Stomach (tissue), 19 donors: ENCODE data around the gene MDH1. TPM values are rescaled to one million over a fixed set of nuclear protein-coding genes. Genes with fewer than 3 reads are reported as not detected.

Experiments used
- DNase-seq, 2 donors: peaks; one replicate each; pipeline versions ENCODE4 v3.0.0 to v3.0.0-alpha.2; 2013 to 2019
- H3K27ac ChIP-seq, 5 donors: fragments of 200-600 bp in 4 of 5; sonication (generic) in 4 of 5; one replicate each; pipeline ENCODE4 v1.5.1; 2013 to 2019; ENCODE audit warnings: mild to moderate bottlenecking in 1 of 5, moderate library complexity in 1 of 5
- H3K27me3 ChIP-seq, 3 donors: fragments of 200-600 bp; sonication (generic); one replicate each; pipeline ENCODE4 v1.5.1; 2017 to 2019; ENCODE audit warnings: mixed run types in 1 of 3
- H3K36me3 ChIP-seq, 4 donors: fragments of 200-600 bp; sonication (generic); 1 replicate in 3 of 4; 2 replicates in 1 of 4; pipeline ENCODE4 v1.5.1; 2016 to 2019
- H3K4me1 ChIP-seq, 4 donors: fragments of 200-600 bp; sonication (generic); one replicate each; pipeline ENCODE4 v1.5.1; 2016 to 2019
- H3K4me3 ChIP-seq, 4 donors: fragments of 200-600 bp; sonication (generic) in 3 of 4; one replicate each; pipeline ENCODE4 v1.5.1; 2016 to 2019; ENCODE audit warnings: mild to moderate bottlenecking in 1 of 4
- H3K9me3 ChIP-seq, 4 donors: fragments of 200-600 bp; sonication (generic); one replicate each; pipeline ENCODE4 v1.5.1; 2016 to 2019
- EP300 ChIP-seq: sonication (generic); formaldehyde crosslinking; IDR thresholded peaks from one replicate; pipeline ENCODE4 v1.6.1; 2017; ENCODE audit warnings: antibody characterized with exemption
- POLR2A ChIP-seq, 4 donors: fragments of 450-650 bp; IDR thresholded peaks; one replicate each; pipeline ENCODE4 v1.6.1; 2016; ENCODE audit warnings: antibody characterized with exemption in 4 of 4, control low read depth in 2 of 4, mild to moderate bottlenecking in 1 of 4, moderate library complexity in 1 of 4
- POLR2AphosphoS5 ChIP-seq, 3 donors: sonication (generic); formaldehyde crosslinking; IDR thresholded peaks; one replicate each; pipeline ENCODE4 v1.6.1; 2016; ENCODE audit warnings: antibody characterized with exemption in 3 of 3
- WGBS, 5 donors: extraction: QIAGEN DNeasy Blood & Tissue Kit in 3 of 5; methylation state at CpG; one replicate each; pipeline versions ENCODE4 v1.1.5 to v1.1.7; 2013 to 2018; 5-methylcytosine and 5-hydroxymethylcytosine counted together
- intact Hi-C: fragments of 100-400 bp; cut with DNase I; formaldehyde crosslinking; loops from one replicate; pipeline ENCODE4 v1.15.1; 2023; ENCODE audit warnings: low total_unique reads
- long read RNA-seq, 10 donors: transcript quantifications; one replicate each; lab custom pipeline, GENCODE V29; 2026
- polyA plus RNA-seq, 3 donors: library from polyadenylated mRNA; stranded (reverse); fragments of 200-250 nt; gene quantifications; one replicate each; pipeline ENCODE4 v1.2.3, GENCODE V29; 2013
- total RNA-seq, 5 donors: library from RNA; depleted of rRNA; stranded (reverse); fragments of >200 nt; gene quantifications; one replicate each; pipeline versions ENCODE4 v1.1.0 to v1.2.3, GENCODE V29; 2014 to 2016
- TF ChIP-seq, protein P1 (sequence below), 7 experiments: fragments of 450-650 bp in 4 of 7; fragments of 200-600 bp in 3 of 7; sonication (generic) in 3 of 7; IDR thresholded peaks; one replicate each; pipeline ENCODE4 v1.5.1; 2016 to 2019; ENCODE audit warnings: antibody characterized with exemption in 7 of 7, control low read depth in 2 of 7, mild to moderate bottlenecking in 1 of 7
- donor health status: healthy with polysubstance abuse.
- donor health status: Bipolar disorder and iron deficiency.
- donor health status: healthy.

Gene MDH1
- total RNA-seq (100 to 1,000 TPM in 3 of 5 donors, 10 to 100 TPM in 2; 34.2 to 246 (median 199) TPM), polyA plus RNA-seq (100 to 1,000 TPM; 199 to 326 (median 249) TPM)
- long read RNA-seq, donor 1, transcript MDH1-213 (4 exons, 893 nt), result minor isoform, 9 of 68 reads
- long read RNA-seq, donor 1, transcript MDH1-201 (9 exons, 1,650 nt), result major isoform, 40 of 68 reads
- long read RNA-seq, donor 1, partial matches to known transcripts, result 17 of 68 reads
- long read RNA-seq, donor 1, other reads (novel, unspliced or antisense), result 0 of 68 reads
- long read RNA-seq, donor 2, transcript MDH1-213 (4 exons, 893 nt), result minor isoform, 6 of 87 reads
- long read RNA-seq, donor 2, transcript MDH1-201 (9 exons, 1,650 nt), result major isoform, 65 of 87 reads
- long read RNA-seq, donor 2, partial matches to known transcripts, result 14 of 87 reads
- long read RNA-seq, donor 2, other reads (novel, unspliced or antisense), result 0 of 87 reads
- long read RNA-seq, donor 3, transcript MDH1-201 (9 exons, 1,650 nt), result major isoform, 37 of 71 reads
- long read RNA-seq, donor 3, partial matches to known transcripts, result 28 of 71 reads
- long read RNA-seq, donor 3, other reads (novel, unspliced or antisense), result 0 of 71 reads
- long read RNA-seq, donor 4, transcript MDH1-201 (9 exons, 1,650 nt), result major isoform, 9 of 11 reads
- long read RNA-seq, donor 4, partial matches to known transcripts, result 0 of 11 reads
- long read RNA-seq, donor 4, other reads (novel, unspliced or antisense), result 0 of 11 reads
- long read RNA-seq, donor 5, transcript MDH1-213 (4 exons, 893 nt), result minor isoform, 15 of 86 reads
- long read RNA-seq, donor 5, transcript MDH1-201 (9 exons, 1,650 nt), result major isoform, 55 of 86 reads
- long read RNA-seq, donor 5, partial matches to known transcripts, result 12 of 86 reads
- long read RNA-seq, donor 5, other reads (novel, unspliced or antisense), result 0 of 86 reads
- long read RNA-seq, donor 6, result 0 reads
- long read RNA-seq, donor 7, transcript MDH1-213 (4 exons, 893 nt), result minor isoform, 5 of 144 reads
- long read RNA-seq, donor 7, transcript MDH1-214 (2 exons, 552 nt), result minor isoform, 11 of 144 reads
- long read RNA-seq, donor 7, transcript MDH1-201 (9 exons, 1,650 nt), result major isoform, 89 of 144 reads
- long read RNA-seq, donor 7, partial matches to known transcripts, result 39 of 144 reads
- long read RNA-seq, donor 7, other reads (novel, unspliced or antisense), result 0 of 144 reads
- long read RNA-seq, donor 8, transcript MDH1-201 (9 exons, 1,650 nt), result major isoform, 68 of 111 reads
- long read RNA-seq, donor 8, transcript MDH1-214 (2 exons, 552 nt), result minor isoform, 6 of 111 reads
- long read RNA-seq, donor 8, partial matches to known transcripts, result 31 of 111 reads
- long read RNA-seq, donor 8, other reads (novel, unspliced or antisense), result 0 of 111 reads
- long read RNA-seq, donor 9, transcript MDH1-214 (2 exons, 552 nt), result minor isoform, 12 of 138 reads
- long read RNA-seq, donor 9, transcript MDH1-213 (4 exons, 893 nt), result minor isoform, 14 of 138 reads
- long read RNA-seq, donor 9, transcript MDH1-201 (9 exons, 1,650 nt), result major isoform, 68 of 138 reads
- long read RNA-seq, donor 9, partial matches to known transcripts, result 44 of 138 reads
- long read RNA-seq, donor 9, other reads (novel, unspliced or antisense), result 0 of 138 reads
- long read RNA-seq, donor 10, transcript MDH1-201 (9 exons, 1,650 nt), result major isoform, 39 of 60 reads
- long read RNA-seq, donor 10, transcript MDH1-213 (4 exons, 893 nt), result minor isoform, 5 of 60 reads
- long read RNA-seq, donor 10, partial matches to known transcripts, result 14 of 60 reads
- long read RNA-seq, donor 10, other reads (novel, unspliced or antisense), result 0 of 60 reads

DNA sequence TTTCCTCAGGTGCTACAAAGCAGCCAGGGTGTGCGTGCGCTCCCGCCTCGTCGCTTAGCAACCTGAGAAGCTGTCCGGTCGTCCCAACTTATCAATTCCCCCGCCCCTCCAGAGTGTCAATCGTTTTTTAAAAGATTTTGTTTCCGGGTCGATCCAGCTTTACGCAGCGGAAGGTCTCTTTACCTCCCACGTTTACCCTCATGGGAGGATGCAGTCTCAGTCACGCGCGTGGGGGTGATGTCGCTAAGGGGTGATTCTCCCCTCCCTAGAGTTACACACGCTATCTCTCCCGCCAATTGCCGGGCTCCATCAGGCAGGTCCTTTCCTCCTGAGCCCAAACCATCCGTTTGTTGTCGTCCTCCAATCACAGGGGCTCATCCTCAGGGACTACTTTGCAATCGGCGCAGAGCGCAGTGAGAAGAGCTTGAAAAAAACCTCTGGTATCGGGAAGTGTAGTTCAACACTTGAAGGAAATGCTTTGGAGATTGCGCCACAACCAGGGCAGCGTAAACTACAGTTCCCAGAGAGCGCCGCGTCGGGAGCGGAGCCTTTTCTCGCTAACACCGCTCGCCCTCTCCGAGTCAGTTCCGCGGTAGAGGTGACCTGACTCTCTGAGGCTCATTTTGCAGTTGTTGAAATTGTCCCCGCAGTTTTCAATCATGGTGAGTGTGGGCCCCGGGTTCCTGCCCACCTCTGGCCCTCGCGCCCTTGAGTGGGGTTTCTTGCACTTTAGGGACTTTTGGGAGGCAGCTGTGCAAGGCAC lies at the start of gene MDH1, which contains the start of gene WDPCP:
Gene MDH1, plus strand, starts transcription at position 579 of the 763 bp plus-strand sequence. Its CDS starts 81 bp downstream, at position 660.
Gene WDPCP, minus strand, starts transcription at position 93 of the 763 bp plus-strand sequence. CDS start 206 bp downstream, outside the sequence.
- Histone ChIP-seq H3K9me3 (no peaks in the 10 kb centered on the region), H3K4me1 (peaks cover 25 to 40% (median 35%) of the 10 kb centered on the region in 4 donors), H3K36me3 (peaks cover 0 to 16% (median 9%) of the 10 kb centered on the region in 4 donors), H3K4me3 (peak within 1 kb of the TSS; percentile 84 to 93 (median 90)), H3K27ac (peak within 1 kb of the TSS; percentile 87 to 92 (median 91)), H3K27me3 (no peaks in the 10 kb centered on the region)
- intact Hi-C loops, result no loop called here
- peak; percentile 94 to 99 for DNase-seq
- TF ChIP-seq POLR2AphosphoS5 (IDR thresholded peaks at IDR 0.05) (peak; percentile 73 to 93 (median 90)), POLR2A (IDR thresholded peaks at IDR 0.05) (peak in 1 of 4 donors; percentile 36), EP300 (no peak)
- TF ChIP-seq, protein P1, sequence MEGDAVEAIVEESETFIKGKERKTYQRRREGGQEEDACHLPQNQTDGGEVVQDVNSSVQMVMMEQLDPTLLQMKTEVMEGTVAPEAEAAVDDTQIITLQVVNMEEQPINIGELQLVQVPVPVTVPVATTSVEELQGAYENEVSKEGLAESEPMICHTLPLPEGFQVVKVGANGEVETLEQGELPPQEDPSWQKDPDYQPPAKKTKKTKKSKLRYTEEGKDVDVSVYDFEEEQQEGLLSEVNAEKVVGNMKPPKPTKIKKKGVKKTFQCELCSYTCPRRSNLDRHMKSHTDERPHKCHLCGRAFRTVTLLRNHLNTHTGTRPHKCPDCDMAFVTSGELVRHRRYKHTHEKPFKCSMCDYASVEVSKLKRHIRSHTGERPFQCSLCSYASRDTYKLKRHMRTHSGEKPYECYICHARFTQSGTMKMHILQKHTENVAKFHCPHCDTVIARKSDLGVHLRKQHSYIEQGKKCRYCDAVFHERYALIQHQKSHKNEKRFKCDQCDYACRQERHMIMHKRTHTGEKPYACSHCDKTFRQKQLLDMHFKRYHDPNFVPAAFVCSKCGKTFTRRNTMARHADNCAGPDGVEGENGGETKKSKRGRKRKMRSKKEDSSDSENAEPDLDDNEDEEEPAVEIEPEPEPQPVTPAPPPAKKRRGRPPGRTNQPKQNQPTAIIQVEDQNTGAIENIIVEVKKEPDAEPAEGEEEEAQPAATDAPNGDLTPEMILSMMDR (IDR thresholded peaks at IDR 0.05), result no peak
- WGBS, 5 donors, result 0 to 1% (median 0%) methylated on average over 30 to 44 of the region's 44 CpGs

DNA sequence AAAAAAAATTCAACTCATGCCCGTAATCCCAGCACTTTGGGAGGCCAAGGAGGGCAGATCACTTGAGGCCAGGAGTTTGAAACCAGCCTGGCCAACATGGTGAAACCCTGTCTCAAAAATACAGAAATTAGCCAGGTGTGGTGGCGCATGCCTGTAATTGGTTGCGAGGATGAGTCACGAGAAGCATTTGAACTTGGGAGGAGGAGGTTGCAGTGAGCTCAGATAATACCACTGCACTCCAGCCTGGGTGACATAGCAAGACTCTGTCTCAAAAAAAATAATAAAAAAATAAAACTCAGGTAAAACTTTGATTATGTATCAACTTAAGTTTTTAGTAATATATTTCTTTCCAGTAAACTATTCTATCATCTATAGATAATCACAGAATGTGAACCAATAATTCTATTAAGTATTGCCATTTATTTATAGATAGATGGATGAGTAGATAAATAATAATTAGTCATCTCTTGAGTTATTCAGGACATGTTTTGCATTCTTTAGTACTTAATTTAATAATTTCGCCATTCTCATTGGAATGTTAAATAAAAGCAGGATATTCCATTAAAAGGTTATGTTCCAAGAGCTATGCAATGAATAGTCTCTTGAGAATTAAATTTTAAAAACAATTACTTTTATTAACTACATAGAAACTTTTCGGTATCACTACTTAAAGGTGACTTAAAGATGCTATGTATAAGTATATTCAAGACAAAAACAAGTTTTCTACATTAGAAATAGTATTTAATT lies 49.2 kb upstream of the MDH1 start:
- Histone ChIP-seq H3K4me1 (no peaks in the 10 kb centered on the region), H3K27me3 (no peaks in the 10 kb centered on the region), H3K4me3 (no peak overlapping the region), H3K9me3 (peaks cover 0 to 3% (median 0%) of the 10 kb centered on the region in 4 donors), H3K36me3 (no peaks in the 10 kb centered on the region), H3K27ac (no peak overlapping the region)
- 93 to 98% (median 96%) methylated on average over 6 of the region's 6 CpGs for WGBS, 5 donors
- TF ChIP-seq POLR2AphosphoS5 (IDR thresholded peaks at IDR 0.05) (no peak), EP300 (no peak)
- TF ChIP-seq, protein P1 (IDR thresholded peaks at IDR 0.05), result no peak
- no peak for DNase-seq
- intact Hi-C loops, result no loop called here

DNA sequence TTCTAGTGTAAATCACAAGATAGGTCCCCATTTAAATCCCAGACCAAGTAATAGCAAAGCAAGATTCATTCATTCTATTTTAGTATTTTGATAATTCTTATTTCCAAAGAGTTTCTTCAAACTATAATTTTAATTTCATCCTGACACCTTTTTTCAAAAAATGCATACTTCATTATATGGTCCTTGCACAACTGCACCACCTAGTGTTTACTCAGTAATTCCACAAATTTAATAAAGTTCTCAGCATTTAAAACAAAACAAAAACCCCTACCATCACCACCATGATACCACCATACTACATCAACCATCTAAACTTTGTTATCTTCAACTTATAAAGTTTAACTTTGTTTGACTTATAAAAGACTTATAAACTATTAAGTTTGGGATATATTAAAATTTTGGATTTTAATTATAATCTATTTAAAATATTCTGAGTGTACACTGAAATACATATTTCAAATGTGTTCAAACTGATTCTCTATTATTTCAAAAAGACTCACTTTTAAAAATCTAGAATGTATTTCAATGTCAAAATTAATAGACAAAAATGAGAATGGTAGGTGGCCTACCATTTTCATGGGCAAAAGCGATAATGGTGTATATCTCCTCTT lies 44.6 kb upstream of the MDH1 start:
- no peaks in the 10 kb centered on the region for H3K27me3 ChIP-seq
- H3K36me3 ChIP-seq, result no peaks in the 10 kb centered on the region
- H3K9me3 ChIP-seq, result no peaks in the 10 kb centered on the region
- intact Hi-C loops, result no loop called here
- TF ChIP-seq POLR2A (IDR thresholded peaks at IDR 0.05) (no peak), POLR2AphosphoS5 (IDR thresholded peaks at IDR 0.05) (no peak), EP300 (no peak)
- TF ChIP-seq, protein P1 (IDR thresholded peaks at IDR 0.05), result peak in 1 of 7 experiments; percentile 15
- WGBS, 5 donors, result 92 to 100% (median 100%) methylated on average over 1 of the region's 1 CpG
- no peak overlapping the region for H3K4me3 ChIP-seq
- H3K27ac ChIP-seq, result no peak overlapping the region
- no peaks in the 10 kb centered on the region for H3K4me1 ChIP-seq
- peak in 1 of 2 donors; percentile 10 for DNase-seq
